GM18867 (cell line): Measurements from ENCODE around the gene SSUH2.
"Not testable (repeated sequence)": the region's sequence is repeated elsewhere in the genome, so short reads cannot be mapped to it uniquely, and the experiment has no call there.

Experiments
- ATAC-seq: cut with Tn5 transposase; IDR thresholded peaks from one replicate; pipeline ENCODE4 v1.9.1; 2021; ENCODE audit warnings: mild to moderate bottlenecking, moderate library complexity; ENCODE audit not compliant: unreplicated experiment

Gene SSUH2

DNA sequence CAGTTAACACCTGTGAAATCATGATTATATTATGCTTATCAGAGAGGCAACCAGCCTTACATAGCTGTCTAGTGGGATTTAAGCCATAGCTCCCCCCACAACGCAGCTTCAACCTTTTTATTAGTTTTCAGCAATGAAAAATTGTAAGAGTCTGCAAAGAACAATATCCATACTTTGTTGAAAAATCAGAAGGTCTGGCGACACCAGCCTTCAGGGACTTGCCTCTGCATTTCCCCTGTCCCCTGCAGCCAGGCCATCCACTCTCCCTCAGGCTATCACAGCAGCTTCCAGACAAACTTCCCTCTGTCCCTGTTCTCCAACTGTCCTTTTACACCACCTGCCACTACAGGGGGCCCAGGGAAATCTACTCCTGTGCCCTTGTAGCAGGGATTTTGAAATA, 59.9 kb downstream of the SSUH2 start:
- ATAC-seq: no peak

DNA sequence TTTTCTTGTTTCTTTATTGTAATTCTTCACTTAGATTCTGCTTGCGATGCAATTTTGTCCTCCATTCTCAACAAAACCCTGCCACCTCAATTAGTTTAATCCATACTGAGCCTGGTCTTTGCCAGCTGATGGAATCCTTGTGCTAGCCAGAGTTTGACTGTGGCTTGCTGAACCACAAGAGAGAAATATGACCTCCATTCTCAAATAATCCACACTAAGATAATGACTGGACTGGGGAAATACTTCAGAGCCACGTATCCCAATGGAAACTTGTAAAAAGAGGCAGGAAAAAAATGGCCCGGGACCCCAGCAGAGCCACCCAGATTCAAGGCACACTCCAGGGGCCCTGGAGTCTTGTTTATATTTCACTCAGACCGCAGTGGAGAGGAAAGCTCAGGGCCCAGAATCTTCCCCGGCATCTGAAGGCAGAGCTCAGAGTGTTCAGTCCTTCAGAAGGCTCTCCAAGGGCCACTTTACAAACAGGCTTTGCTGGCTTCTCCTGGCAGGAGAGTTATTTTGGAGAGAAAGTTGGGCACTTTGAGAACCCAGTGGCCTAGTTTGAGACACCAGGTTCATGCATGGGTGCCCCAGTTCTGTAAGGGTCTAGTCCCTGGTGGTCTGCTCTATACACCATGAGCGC, 62.7 kb downstream of the SSUH2 start:
- no peak for ATAC-seq

DNA sequence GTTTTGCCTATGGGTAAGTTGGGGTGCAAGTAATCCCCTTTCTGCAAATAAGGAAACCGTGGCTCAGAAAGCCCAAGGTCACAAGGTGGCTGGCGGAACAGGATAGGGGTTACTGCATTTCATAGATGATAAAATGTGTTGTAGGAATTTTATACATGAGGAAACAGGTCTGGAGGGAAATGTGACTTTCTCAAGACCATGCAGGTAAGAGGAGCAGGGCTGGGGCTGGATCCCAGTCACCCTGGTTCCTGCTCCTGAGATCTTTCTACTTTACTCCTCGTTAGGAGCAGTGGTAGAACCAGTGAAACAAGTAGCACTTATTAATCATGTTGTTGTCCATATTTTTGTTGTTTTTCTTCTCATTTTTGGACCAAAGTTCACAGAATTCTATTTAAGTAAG, 63.2 kb downstream of the SSUH2 start:
- ATAC-seq: no peak

DNA sequence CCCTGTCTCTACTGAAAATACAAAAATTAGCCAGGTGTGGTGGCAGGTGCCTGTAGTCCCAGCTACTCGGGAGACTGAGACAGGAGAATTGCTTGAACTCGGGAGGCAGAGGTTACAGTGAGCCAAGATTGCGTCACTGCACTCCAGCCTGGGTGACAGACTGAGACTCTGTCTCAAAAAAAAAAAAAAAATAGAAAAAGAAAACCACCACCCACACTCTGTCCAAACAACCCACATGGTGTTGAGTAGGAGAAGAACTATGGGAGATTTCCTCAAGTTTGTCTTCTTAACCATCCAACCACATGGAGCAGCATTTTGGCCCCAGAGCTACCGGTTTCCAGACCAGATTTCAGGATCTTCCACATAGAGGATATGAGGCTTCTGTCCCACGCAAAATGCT, 64.2 kb downstream of the SSUH2 start:
- not testable (repeated sequence) for ATAC-seq

DNA sequence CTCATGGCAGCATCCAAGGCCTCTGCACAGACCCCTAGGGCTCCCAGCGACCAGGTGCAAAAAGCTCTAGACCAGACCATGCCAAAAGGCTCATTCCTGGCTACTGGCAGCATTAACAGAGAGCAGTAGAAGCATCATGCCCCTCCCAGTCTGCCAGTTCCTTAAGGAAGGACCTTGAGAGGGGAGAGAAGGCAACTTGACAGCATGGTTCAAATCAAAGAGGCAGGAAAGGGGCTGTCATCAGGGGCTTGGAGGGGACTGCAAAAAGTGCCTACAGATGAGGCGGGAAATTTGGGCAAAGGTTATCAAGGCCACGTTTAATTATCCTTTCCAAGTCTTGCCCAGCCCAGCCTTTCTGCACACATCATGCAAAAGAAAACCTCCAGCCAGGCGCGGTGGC, 64.7 kb downstream of the SSUH2 start:
- ATAC-seq: no peak

DNA sequence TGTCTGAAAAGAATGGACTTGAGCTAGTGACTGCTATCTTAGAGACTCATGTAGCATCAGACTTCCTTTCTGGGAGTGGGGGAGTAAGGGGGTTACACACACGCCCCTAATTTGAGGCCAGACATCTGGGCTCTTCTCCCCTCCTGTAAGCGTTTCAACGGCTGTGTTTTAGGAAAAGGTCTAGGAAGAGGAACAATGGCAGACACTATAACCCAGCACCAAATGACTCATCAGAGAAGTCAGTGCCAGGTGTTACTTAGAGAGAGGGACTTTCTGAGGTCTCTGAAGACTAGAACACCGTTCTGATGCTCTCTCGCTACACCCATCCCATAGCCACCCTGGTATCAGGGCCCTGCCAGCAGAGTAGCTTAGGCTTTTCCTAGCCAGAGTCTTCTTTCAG, 65.5 kb downstream of the SSUH2 start:
- peak; percentile 98 for ATAC-seq

DNA sequence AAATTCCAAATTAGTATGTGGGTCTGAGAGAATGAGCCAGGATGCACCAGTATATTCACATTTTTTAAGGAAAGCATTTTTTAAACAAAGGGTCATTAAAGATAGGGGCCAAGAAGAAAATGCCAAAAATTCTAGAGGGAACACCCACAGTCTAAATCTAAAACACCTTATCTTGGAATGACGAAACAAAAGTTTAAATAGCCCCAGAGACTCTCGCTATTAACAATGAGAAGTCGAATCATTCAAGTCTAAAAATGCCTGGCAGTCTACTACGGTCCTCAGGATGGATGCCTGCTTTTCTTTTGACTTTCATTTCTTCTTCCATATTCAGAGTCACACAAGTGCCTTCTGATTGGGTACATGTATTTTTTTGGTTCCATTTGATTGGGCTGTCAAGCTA, 66.3 kb downstream of the SSUH2 start:
- no peak for ATAC-seq

DNA sequence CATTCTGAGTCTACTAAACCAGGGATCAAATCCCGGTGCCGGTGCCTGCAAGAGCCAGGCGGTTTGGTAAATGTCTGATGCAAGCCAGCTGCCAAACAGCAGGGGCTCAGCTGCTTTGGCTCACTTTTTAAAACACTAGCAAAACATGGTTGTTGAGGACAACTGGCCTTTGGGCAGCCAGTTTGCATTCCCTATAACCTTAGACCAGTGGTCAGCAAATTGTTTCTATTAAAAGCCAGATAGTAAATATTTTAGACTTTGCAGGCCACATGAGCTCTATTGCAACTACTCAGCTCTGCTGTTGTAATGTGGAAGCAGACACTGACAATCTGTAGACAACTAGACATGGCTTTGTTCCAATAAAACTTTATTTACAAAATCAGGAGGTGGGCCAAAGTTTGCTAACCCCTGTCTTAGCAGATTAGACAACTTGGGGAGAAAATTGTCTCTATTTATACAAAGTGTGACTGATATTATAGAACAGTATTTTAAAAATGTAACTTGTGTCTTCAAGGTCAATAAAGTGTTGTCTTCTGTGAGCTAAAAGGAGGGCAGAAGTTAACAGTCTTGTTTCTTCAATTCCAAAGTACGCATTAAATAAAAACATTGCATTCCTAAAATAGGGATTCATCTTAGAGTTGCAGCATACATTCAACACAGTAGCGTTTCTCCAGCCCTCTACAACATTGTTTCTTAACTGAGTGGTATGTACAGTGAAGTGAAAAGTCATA, 67.6 kb downstream of the SSUH2 start:
- no peak for ATAC-seq

DNA sequence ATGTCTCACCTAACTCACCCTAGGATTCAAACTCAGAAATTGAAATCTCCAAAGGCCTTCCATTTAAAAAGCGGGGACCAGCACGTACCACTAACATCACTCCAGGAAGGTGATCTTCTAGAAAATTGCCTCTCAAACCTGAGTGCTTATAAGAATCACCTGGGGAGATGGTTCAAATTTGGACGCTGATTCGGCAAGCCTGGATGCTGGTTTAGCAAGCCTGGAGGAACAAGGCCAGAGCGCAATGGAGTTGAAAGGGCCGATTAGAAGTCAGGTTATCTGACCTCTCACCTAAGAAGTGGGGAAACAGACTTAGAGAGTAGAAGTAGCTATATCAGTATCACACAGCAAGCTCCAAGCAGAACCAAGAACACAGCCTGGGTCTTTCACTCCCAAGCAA, 68.2 kb downstream of the SSUH2 start:
- no peak for ATAC-seq

DNA sequence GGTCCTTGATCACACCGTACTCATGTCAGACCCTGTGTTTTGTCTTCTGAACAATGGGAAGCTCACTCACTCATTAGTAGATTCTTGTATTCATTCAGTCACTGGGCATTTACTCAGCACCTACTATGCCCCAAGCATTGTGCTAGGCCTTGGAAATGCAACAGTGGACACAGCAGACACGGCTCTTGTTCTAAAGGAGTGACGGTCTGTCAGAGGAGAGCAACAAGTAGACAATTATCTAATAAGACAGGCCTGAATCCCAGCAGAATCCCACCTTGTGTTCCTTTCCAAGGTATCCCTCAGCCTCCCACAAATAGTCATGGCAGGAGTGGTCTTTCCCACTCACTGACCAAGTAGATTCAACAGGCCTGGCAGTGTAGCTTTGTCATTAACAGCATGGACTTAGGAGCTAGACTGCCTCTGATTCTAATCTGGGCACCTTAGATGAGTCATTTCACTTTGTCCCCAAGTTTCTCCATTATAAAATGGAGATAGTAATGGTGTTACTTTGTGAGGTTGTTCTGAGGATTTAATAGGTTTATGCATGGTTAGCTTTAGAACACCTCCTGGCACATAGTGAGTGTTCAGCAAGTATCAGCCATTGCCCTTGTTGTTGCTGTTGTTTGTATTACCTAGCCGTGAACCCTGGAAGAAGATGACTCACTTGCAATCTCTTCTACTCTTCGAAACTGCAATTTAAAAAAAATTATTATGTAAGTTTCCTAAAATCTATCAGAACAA, 69.1 kb downstream of the SSUH2 start:
- ATAC-seq: no peak

DNA sequence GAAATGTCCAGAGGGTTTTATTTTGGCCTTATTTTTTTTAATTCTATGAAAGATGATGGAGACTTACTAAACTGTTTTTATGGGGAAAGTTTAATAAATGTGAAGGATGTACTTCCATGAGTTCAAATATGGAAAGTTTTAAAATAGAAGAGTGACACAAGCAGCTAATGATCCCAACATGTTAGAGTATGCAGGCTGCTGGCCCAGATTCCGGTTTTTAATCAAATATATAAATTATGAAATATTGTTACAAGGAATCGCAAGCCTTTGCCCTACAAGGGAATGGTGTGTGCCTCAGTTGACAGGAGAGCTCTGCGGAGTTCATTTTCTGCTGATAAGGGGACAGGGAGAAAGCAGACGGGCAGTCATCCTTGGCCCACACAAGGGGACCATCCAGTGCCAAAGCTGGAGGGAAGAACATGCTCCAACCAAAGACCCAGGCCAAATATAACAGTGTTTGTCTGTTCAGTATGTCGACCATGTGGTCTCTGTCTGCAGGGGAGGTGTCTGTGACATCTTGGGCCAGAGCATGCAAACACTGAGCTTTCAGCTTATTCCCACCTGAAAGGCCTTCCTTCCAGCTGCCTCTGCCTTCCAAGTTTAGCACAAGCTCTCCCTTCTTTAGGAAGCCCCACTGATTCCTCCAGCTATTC, 69.8 kb downstream of the SSUH2 start:
- no peak for ATAC-seq

DNA sequence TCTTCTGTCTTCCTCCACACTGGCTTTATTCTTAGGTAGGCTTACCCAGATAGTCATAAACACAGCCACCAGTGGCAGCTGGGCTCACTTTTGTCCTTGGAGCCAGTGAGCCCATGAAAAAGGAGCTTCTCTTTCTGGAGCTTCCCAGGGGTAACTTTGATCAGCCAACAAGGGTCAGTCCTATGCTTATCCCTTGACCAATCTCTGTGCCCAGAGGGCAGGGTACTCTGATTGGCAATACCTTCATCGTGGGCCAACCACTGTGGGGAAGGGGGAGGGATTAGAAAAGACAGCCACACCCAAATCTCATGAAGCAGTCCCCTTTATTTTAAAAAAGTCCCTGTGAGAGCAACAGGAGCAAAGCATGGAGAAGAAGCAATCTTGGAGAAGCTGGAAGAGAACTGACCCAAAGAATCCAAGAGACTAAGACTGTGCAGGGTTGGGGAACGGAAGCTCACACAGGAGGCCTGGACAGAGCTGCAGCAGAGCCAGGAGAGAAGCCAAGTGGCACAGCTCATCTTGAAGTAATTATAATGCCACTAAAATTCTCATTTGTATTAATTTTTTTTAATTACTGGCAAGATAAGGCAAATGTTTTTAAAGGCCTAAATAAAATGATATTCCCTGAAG, 70.4 kb downstream of the SSUH2 start:
- no peak for ATAC-seq

DNA sequence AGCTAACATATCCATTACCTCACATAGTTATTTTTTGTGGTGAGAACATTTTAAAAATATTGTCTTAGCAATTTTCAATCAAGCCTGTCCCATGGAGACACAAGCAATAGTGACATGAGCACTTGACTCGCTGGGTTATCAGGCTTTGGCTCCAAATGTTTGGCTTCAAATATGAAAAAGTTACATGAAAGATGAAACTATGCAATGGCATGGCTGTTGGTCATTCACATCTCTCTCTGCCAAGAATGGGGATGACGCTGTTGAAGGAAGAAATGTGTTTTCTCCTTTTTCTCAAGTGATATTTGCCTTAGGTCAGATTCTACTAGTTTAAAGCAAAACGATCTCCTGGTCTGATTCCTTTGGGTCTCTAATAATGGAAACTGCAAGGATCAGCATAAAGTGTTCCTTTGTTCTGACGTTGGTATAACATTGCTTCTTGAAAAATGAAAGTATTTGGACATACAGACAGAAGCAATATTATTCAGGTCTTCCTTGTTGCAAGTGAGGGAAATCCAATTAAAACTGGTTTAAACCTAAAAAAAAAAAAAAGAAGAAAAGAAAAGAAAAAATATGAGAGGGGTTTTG, 71.2 kb downstream of the SSUH2 start:
- no peak for ATAC-seq

DNA sequence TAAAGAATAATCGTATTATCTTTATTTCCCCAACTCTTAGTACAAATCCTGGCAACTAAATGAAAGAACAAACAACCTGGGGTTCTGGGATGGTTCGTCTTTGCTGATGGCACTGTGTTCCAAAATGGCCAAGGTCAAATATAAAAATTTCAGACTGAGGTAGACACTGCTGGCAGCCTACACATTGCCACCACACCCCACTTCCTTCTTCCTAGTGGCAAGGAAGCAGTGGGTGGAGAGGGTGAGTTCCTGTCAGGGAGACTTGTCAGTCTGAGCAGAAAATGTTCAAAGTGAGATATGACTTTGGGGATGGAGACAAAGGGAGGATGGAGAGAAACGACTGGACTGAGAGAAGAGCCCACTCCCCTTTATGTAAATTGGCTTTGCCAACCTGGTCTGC, 73.3 kb downstream of the SSUH2 start:
- no peak for ATAC-seq
